Stomach (tissue), 9 donors: ENCODE results near the gene SESN3. TPM values are rescaled to one million over a fixed set of nuclear protein-coding genes. Genes with fewer than 3 reads are reported as not detected.
"Not testable (repeated sequence)": the region's sequence is repeated elsewhere in the genome, so short reads cannot be mapped to it uniquely, and the experiment has no call there.

Experiments used
- DNase-seq, 2 donors: peaks; one replicate each; pipeline versions ENCODE4 v3.0.0 to v3.0.0-alpha.2; 2013 to 2019
- H3K27ac ChIP-seq, 5 donors: fragments of 200-600 bp in 4 of 5; sonication (generic) in 4 of 5; one replicate each; pipeline ENCODE4 v1.5.1; 2013 to 2019; ENCODE audit warnings: mild to moderate bottlenecking in 1 of 5, moderate library complexity in 1 of 5
- H3K27me3 ChIP-seq, 3 donors: fragments of 200-600 bp; sonication (generic); one replicate each; pipeline ENCODE4 v1.5.1; 2017 to 2019; ENCODE audit warnings: mixed run types in 1 of 3
- H3K36me3 ChIP-seq, 4 donors: fragments of 200-600 bp; sonication (generic); 1 replicate in 3 of 4; 2 replicates in 1 of 4; pipeline ENCODE4 v1.5.1; 2016 to 2019
- H3K4me1 ChIP-seq, 4 donors: fragments of 200-600 bp; sonication (generic); one replicate each; pipeline ENCODE4 v1.5.1; 2016 to 2019
- H3K4me3 ChIP-seq, 4 donors: fragments of 200-600 bp; sonication (generic) in 3 of 4; one replicate each; pipeline ENCODE4 v1.5.1; 2016 to 2019; ENCODE audit warnings: mild to moderate bottlenecking in 1 of 4
- H3K9me3 ChIP-seq, 4 donors: fragments of 200-600 bp; sonication (generic); one replicate each; pipeline ENCODE4 v1.5.1; 2016 to 2019
- EP300 ChIP-seq: sonication (generic); formaldehyde crosslinking; IDR thresholded peaks from one replicate; pipeline ENCODE4 v1.6.1; 2017; ENCODE audit warnings: antibody characterized with exemption
- POLR2A ChIP-seq, 4 donors: fragments of 450-650 bp; IDR thresholded peaks; one replicate each; pipeline ENCODE4 v1.6.1; 2016; ENCODE audit warnings: antibody characterized with exemption in 4 of 4, control low read depth in 2 of 4, mild to moderate bottlenecking in 1 of 4, moderate library complexity in 1 of 4
- POLR2AphosphoS5 ChIP-seq, 3 donors: sonication (generic); formaldehyde crosslinking; IDR thresholded peaks; one replicate each; pipeline ENCODE4 v1.6.1; 2016; ENCODE audit warnings: antibody characterized with exemption in 3 of 3
- WGBS, 5 donors: extraction: QIAGEN DNeasy Blood & Tissue Kit in 3 of 5; methylation state at CpG; one replicate each; pipeline versions ENCODE4 v1.1.5 to v1.1.7; 2013 to 2018; 5-methylcytosine and 5-hydroxymethylcytosine counted together
- intact Hi-C: fragments of 100-400 bp; cut with DNase I; formaldehyde crosslinking; loops from one replicate; pipeline ENCODE4 v1.15.1; 2023; ENCODE audit warnings: low total_unique reads
- polyA plus RNA-seq, 3 donors: library from polyadenylated mRNA; stranded (reverse); fragments of 200-250 nt; gene quantifications; one replicate each; pipeline ENCODE4 v1.2.3, GENCODE V29; 2013
- total RNA-seq, 5 donors: library from RNA; depleted of rRNA; stranded (reverse); fragments of >200 nt; gene quantifications; one replicate each; pipeline versions ENCODE4 v1.1.0 to v1.2.3, GENCODE V29; 2014 to 2016
- TF ChIP-seq, protein P1 (sequence below), 7 experiments: fragments of 450-650 bp in 4 of 7; fragments of 200-600 bp in 3 of 7; sonication (generic) in 3 of 7; IDR thresholded peaks; one replicate each; pipeline ENCODE4 v1.5.1; 2016 to 2019; ENCODE audit warnings: antibody characterized with exemption in 7 of 7, control low read depth in 2 of 7, mild to moderate bottlenecking in 1 of 7
- donor health status: healthy with polysubstance abuse.
- donor health status: Bipolar disorder and iron deficiency.
- donor health status: healthy.

Gene SESN3
- total and polyA plus RNA-seq, 8 donors: 2.7 to 43.7 (median 6.0) TPM

DNA sequence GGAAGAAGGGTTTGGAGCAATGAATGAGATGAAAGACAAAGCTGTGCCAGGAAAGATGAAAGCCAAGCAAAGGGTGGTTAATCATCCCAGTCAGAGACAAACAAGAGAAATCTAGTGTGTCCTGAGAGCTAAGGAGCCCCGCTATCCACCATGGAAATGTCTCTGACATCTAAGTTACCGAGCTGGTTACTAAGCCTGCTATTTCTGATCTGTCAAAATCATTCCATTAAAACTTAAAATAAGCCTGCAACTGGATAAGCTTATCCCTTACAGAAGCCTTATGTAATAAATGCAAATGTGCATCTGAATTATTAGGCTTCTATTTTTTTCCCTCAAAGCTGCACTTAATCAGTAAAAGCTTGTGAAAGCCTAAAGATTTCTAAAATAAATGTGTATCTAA, 22.1 kb upstream of the SESN3 start:
- Histone ChIP-seq H3K27ac (peak overlapping the region in 2 of 5 donors; percentile 15 to 82), H3K9me3 (no peaks in the 10 kb centered on the region), H3K27me3 (no peaks in the 10 kb centered on the region), H3K36me3 (no peaks in the 10 kb centered on the region), H3K4me3 (no peak overlapping the region), H3K4me1 (peaks cover 0 to 27% (median 16%) of the 10 kb centered on the region in 4 donors)
- TF ChIP-seq, protein P1, sequence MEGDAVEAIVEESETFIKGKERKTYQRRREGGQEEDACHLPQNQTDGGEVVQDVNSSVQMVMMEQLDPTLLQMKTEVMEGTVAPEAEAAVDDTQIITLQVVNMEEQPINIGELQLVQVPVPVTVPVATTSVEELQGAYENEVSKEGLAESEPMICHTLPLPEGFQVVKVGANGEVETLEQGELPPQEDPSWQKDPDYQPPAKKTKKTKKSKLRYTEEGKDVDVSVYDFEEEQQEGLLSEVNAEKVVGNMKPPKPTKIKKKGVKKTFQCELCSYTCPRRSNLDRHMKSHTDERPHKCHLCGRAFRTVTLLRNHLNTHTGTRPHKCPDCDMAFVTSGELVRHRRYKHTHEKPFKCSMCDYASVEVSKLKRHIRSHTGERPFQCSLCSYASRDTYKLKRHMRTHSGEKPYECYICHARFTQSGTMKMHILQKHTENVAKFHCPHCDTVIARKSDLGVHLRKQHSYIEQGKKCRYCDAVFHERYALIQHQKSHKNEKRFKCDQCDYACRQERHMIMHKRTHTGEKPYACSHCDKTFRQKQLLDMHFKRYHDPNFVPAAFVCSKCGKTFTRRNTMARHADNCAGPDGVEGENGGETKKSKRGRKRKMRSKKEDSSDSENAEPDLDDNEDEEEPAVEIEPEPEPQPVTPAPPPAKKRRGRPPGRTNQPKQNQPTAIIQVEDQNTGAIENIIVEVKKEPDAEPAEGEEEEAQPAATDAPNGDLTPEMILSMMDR (IDR thresholded peaks at IDR 0.05): no peak
- TF ChIP-seq EP300: no peak
- TF ChIP-seq POLR2A (IDR thresholded peaks at IDR 0.05): no peak
- no peak for TF ChIP-seq POLR2AphosphoS5 (IDR thresholded peaks at IDR 0.05)
- 76 to 95% (median 83%) methylated on average over 2 of the region's 2 CpGs for WGBS, 5 donors
- DNase-seq: no peak
- intact Hi-C loops: no loop called here

DNA sequence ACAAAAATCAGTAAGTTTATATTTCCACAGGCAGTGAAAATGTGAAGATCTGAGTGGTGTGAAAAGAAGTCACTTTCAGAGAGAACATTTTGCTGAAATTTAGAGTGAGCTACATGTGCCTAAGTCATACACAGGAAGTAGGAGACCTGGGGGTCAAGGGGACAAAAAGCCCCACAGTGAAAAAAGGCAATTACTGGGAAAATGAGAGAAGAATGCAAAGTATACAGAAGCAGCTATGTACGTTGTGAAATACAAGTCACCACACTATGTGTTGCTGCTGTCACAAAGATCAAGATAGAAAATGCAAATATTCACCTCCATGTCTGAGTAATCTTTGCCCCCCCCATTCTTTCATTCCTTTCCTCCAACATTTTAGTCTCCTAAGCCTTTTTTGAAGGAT, 21.6 kb upstream of the SESN3 start:
- peaks cover 0 to 27% (median 16%) of the 10 kb centered on the region in 4 donors for H3K4me1 ChIP-seq
- H3K27ac ChIP-seq: peak overlapping the region in 1 of 5 donors; percentile 15
- DNase-seq: no peak
- no peak overlapping the region for H3K4me3 ChIP-seq
- H3K27me3 ChIP-seq: no peaks in the 10 kb centered on the region
- WGBS, 5 donors: 32 to 64% (median 40%) methylated on average over 1 of the region's 1 CpG
- TF ChIP-seq POLR2A (IDR thresholded peaks at IDR 0.05) (no peak), EP300 (no peak), POLR2AphosphoS5 (IDR thresholded peaks at IDR 0.05) (no peak)
- TF ChIP-seq, protein P1 (IDR thresholded peaks at IDR 0.05): no peak
- no peaks in the 10 kb centered on the region for H3K9me3 ChIP-seq
- H3K36me3 ChIP-seq: no peaks in the 10 kb centered on the region
- intact Hi-C loops: no loop called here

DNA sequence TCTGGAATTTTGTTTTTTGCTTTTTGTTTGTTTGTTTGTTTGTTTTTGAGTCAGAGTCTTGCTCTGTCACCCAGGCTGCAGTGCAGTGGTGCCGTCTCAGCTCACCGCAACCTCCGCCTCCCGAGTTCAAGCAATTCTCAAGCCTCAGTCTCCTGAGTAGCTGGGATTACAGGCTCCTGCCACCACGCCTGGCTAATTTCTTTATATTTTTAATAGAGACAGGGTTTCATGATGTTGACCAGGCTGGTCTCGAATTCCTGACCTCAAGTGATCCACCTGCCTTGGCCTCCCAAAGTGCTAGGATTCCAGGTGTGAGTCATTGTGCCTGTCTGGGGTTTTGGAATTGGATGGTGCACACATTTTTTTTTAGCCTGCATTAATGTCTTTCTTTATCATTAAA, 20.9 kb upstream of the SESN3 start:
- H3K27me3 ChIP-seq, intact Hi-C loops, H3K36me3 ChIP-seq, H3K4me3 ChIP-seq, DNase-seq, H3K27ac ChIP-seq, H3K9me3 ChIP-seq: not testable (repeated sequence)
- WGBS, 5 donors: 91 to 96% (median 93%) methylated on average over 6 of the region's 6 CpGs
- H3K4me1 ChIP-seq: peaks cover 0 to 27% (median 16%) of the 10 kb centered on the region in 4 donors

DNA sequence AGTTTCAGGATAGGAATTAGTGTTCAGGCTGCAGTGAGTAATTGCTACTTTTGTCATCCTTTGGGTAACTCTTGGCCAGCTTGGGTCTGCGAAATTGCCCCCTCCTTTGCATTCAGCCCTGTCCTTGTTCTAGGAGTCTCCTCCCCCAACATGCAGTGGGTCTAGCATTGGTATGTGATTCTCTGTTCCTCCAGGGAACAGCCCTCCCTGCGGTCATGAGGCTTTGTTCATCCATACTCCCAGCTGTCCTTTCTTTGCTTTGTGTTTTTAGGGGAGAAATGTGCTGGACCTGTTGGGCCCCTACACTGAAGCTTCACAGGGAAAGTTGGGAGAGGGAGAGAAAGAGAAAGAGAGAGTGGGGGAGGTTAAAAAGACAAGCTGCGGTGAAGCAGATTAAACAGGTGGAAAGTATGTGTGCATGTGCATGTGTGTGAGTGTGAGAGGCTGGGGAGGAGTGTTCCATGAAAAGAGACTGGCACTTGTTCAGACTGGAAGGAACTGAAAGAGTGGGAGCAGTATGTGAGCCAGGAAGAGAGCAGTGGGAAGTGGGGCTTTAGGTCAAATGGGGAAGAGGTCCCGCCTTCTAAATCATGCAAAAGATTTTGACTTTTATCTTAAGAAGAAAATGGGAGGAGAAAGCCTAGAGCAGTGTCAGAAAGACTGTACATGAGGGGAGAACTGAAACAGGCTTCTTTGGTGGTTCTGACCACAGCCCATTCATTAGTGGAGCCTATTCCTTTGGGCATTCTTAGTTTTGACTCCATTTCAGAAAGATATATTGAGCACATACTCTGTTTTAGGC, 17.9 kb upstream of the SESN3 start:
- H3K4me3 ChIP-seq: no peak overlapping the region
- TF ChIP-seq, protein P1 (IDR thresholded peaks at IDR 0.05): no peak
- TF ChIP-seq POLR2AphosphoS5 (IDR thresholded peaks at IDR 0.05): no peak
- TF ChIP-seq POLR2A (IDR thresholded peaks at IDR 0.05): no peak
- TF ChIP-seq EP300: no peak
- WGBS, 5 donors: 72 to 84% (median 78%) methylated on average over 4 of the region's 4 CpGs

DNA sequence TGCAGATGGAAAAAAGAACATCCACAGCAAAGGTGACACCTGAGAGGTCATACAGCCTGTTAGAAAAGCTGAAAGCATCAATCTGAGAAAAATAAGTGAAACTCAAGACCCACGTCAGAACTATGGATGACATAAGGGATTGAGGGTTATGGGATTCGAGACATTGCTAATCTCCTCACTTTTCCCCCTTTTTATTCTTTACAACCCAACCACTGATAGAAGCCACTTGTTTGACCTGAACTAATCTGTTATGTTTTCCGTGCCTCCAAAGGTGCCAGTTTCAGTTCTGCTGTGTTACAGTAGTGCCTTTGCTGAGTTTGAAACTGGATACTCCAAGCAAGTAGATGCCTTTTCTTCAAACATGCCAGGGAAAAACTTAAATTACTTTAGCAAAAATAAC, 16.9 kb upstream of the SESN3 start:
- Histone ChIP-seq H3K4me1 (no peaks in the 10 kb centered on the region), H3K27ac (no peak overlapping the region), H3K4me3 (no peak overlapping the region), H3K9me3 (no peaks in the 10 kb centered on the region), H3K27me3 (no peaks in the 10 kb centered on the region), H3K36me3 (no peaks in the 10 kb centered on the region)
- intact Hi-C loops: no loop called here
- DNase-seq: no peak
- WGBS, 5 donors: 85 to 97% (median 92%) methylated on average over 3 of the region's 3 CpGs
- no peak for TF ChIP-seq POLR2AphosphoS5 (IDR thresholded peaks at IDR 0.05)
- TF ChIP-seq EP300: no peak
- TF ChIP-seq POLR2A (IDR thresholded peaks at IDR 0.05): no peak
- TF ChIP-seq, protein P1 (IDR thresholded peaks at IDR 0.05): no peak

More for the DNA sequence above, 17.9 kb upstream of the SESN3 start:
- Histone ChIP-seq H3K36me3 (no peaks in the 10 kb centered on the region), H3K27me3 (no peaks in the 10 kb centered on the region), H3K4me1 (peaks cover 0 to 10% (median 3%) of the 10 kb centered on the region in 4 donors), H3K9me3 (no peaks in the 10 kb centered on the region), H3K27ac (no peak overlapping the region)
- no peak for DNase-seq
- intact Hi-C loops: no loop called here
